Head of caudate nucleus (tissue), 42 donors: ENCODE results near the gene TXNDC12.
"Not testable (repeated sequence)": the region's sequence is repeated elsewhere in the genome, so short reads cannot be mapped to it uniquely, and the experiment has no call there.

Source experiments
- DNase-seq, 42 donors: peaks; one replicate each; pipeline versions ENCODE4 v3.0.0 to v3.0.0-alpha.2; 2020 to 2021; ENCODE audit warnings: mixed read lengths in 7 of 42
- intact Hi-C: fragments of 100-400 bp; cut with DNase I; formaldehyde crosslinking; loops from one replicate; pipeline ENCODE4 v1.15.0; 2022

The TXNDC12 gene

DNA sequence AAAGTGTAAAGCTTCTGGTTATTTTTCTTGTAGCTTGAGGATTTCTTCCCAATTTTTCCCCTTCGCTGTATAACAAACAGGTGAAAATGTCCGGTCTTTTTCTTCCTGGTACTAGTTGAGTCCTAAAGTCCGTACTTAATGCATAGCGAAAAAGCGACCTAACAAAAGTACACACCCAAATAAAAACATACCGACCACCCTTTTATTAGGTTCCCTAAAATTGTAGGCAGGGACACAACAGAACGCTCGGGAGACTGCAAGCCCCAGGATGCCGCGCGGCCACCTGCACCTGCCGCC lies 823 bp upstream of the TXNDC12 start:
- intact Hi-C loops: loop anchor here (5.0 kb wide), 2 partner anchors 86 to 311 kb away; partner anchors contain the start of genes CC2D1B and ZFYVE9

DNA sequence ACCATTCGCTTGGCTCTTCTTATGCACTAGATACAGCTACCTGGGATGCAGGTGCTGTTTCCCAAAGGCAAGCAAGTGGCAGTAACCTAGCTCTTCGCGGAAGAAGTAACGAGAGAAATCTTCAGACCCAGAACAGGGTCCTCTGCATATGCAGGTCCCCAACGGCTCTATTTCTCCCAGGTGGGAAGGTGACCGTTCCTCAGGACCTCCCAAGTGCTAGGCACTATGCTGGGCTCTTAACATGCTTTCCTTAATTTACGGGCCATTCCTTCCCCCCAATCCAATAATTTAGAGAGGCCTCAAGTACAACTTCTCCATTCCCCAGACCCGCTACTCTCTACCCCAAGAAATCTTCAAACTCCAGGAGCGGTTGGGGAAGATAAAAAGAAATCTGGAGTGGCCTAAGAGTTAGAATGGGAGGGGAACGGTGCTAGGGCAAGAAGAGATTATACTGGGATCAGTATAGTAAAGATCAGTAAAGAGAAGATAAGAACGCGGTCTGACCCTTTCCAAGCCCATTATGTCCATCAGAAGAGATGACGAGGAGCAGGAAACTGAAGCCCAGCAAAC lies 410 bp downstream of the TXNDC12 start:
- intact Hi-C loops: loop anchor here (5.0 kb wide), 2 partner anchors 88 to 313 kb away; partner anchors contain the start of genes CC2D1B and ZFYVE9
- no peak for DNase-seq

More for the DNA sequence above, 823 bp upstream of the TXNDC12 start:
- DNase-seq: no peak

DNA sequence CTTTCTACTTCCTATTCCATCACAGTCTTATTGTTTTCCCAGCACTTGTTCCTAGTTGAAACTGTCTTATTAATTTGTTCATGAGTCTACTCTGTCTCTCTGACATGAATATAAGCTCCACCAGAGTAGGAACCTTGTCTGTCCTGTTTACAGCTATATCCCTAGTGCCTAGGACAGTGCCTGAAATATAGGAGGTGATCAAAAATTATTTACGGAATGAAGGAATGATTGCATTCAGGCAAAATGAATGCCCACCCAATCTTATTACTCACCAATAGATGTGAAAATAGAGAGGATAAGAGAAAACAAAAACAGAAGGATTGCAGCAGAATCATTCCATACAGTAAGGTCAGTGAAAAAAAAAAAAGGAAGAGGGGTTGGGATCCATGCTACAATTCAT lies 1.1 kb downstream of the TXNDC12 start:
- intact Hi-C loops: no loop called here
- DNase-seq: no peak

DNA sequence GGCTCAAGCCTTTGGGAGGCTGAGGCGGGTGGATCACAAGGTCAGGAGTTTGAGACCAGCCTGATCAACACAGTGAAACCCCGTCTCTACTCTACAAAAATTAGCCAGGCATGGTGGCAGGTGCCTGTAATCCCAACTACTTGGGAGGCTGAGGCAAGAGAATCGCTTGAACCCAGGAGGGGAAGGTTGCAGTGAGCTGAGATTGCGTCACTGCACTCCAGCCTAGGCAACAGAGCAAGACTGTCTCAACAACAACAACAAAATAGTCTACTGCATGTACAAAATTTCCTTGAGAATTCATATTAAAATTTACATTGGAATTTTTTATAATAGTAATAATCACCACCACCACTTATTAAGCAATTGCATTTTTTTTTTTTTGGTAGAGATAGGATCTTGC lies 5.7 kb downstream of the TXNDC12 start:
- intact Hi-C loops, DNase-seq: not testable (repeated sequence)

DNA sequence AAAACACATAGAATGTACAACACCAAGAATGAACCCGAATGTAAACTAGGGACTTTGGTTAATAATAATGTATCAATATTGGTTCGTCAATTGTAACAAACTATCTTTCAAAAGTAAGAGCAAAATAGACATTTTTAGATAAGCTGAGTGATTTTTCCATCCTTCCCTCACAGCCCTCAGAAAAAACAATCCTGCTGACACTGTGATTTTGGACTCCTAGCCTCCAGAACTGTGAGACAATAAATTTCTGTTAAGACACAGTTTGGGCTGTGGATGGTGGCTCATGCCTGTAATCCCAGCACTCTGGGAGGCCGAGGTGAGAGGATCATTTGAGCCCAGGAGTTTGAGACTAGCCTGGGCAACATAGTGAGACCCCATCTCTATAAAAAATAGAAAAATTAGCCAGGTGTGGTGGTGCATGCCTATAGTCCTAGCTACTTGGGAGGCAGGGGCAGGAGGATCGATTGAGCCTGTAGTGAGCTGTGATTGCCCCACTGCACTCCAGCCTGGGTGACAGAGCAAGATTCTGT lies 9.3 kb downstream of the TXNDC12 start:
- DNase-seq, intact Hi-C loops: not testable (repeated sequence)

DNA sequence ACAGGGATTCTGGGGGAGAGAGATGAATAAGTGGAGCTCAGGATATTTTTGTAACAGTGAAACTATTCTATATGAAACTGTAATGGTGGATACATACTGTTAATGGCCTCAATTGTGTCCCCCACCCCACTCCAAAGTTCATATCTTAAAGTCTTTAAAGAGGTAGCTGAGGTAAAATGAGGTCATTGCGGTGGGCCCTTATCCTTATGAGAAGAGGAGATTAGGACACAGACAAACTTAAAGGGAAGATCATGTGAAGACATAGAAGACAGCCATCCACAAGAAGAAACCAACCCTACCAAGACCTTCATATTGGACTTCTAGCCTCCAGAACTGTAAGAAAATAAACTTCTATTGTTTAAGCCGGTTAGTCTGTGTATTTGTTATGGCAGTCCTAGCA lies 9.8 kb downstream of the TXNDC12 start:
- intact Hi-C loops: no loop called here
- DNase-seq: no peak

DNA sequence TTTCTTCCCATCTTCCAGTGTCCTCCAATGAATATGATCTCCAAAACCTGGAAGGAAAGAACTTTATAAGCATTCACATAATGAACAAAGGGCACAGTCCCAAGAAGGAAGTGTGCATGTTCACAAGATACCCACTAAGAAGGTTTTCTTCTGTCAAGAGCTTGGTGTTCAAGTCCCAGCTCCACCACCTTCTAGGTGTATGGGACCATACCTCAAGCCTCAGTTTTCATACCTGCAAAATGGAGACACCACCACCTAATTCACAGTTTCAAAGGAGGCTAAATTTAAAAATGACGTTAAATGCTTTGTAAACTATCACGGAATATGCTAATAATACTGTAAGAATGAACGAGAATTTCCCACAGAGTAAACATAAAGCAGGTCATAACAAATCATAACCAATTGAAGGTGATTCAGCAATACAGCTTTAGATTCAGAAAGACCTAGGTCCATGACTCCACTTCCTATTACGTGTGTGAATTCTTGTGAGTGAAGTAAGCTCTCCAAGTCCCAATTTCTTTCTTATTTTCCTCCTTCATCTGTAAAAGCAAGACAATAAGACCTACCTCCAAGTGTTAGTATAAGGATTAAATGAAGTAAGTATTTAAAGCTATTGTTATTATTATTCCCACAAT lies 13.3 kb downstream of the TXNDC12 start:
- no peak for DNase-seq
- intact Hi-C loops: no loop called here

DNA sequence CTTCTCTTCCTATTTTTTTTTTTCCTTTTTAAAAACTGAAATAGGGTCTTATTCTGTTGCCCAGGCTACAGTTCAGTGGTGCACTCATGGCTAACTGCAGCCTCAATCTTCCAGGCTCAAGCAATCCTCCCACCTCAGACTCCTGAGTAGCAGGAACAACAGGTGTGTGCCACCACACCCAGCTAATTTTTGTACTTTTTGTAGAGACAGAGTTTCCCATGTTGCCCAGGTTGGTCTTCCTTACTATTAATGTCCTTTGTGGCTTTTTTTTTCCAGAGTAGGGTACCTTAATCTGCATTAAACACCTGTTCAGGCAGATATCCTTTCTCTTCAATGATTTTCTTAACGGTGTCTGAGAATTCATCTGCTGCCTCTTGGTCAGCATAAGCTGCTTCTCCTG lies 17.1 kb downstream of the TXNDC12 start:
- intact Hi-C loops: no loop called here
- no peak for DNase-seq

DNA sequence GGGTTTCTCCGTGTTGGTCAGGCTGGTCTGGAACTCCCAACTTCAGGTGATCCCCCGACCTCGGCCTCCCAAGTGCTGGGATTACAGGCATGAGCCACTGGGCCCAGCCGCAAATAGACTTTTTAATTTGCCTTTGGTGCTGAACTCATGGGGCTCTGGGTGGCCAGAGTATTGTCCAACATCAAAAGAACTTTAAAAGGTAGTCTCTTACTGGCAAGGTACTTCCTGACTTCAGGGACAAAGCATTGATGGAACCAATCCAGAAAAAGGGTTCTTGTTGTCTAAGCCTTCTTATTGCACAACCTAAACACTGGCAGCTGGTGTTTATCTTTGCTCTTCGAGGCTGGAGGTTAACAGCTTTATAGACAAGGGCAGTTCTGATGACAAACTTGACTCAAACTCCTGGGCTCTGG lies 17.6 kb downstream of the TXNDC12 start:
- intact Hi-C loops: no loop called here
- no peak for DNase-seq

DNA sequence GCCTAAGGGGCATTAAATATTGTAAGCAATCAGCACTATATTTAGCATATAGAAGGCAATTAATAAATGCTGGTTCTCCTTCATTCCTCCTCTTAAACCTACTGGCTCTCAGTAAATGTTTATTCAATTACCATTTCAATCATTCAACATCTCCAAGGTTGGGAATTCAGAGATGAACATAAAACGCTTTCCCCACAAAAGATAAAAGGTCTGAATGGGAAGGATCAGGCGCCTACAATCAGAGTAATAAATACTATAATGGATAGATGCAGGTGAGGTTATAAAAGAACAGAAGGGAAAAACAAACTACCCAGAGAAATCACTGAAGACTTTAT lies 21.0 kb downstream of the TXNDC12 start:
- DNase-seq: no peak
- intact Hi-C loops: no loop called here

DNA sequence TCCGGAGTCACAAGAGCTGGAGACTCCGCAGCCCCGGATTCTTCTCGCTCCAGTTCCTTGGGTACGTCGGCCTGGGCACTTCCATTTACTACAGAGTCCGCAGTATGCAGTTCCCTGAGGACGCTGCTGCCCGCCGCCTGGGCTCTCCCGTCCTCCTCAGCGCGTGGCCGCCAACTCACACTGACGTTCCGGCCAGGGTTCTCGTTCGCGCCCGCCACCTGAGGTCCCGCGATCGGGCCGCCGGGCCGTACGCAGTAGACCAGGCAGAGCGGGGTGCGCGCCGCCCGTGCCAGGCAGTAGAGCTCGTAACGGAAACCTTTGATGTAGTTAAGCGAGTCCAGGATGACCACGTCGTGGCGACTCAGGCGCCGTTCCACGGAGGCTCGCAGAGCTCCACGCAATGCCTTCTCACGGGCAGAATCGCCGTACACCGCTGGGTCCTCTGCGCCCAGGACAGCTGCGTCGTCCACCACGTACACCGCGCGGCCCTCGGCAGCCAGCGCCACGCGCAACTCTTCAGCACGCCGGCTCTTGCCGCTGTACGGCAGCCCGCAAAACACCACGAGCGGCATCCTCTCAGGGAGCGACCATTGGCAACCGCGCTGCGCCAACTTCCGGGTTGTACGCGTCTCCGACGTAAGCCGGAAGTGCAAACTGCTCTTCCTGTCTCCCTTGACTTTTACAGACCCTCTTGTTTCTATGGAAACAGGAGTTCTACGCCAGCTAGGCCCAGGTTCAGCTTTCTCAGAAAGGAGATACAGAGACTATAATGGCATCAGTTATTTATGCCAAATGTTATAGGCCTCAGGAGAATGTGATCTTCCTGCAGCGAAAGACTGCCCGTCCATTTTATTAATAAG lies 21.6 kb downstream of the TXNDC12 start, which contains the start of gene KTI12:
TSS of gene KTI12 (minus strand) at position 621 of the 860 bp plus-strand sequence. CDS start at position 572, 49 bp downstream.
- intact Hi-C loops: no loop called here

DNA sequence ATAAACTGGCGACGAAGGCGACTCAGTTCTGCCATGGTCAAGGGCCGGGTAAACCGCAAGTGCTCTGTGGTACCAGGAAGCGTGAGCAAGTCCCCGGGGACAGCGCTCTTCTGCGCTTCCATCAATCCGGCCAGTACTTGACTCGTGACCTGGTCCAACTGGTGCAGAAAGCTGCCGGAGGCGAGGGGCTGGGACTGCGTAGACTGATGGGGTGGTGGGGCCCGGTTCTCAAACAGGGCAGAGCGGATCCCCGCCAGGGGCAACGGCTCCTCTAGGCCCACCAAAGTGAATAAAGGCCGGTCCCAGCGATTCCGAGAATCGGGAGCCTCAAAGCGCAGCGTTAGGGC lies 22.2 kb downstream of the TXNDC12 start:
- intact Hi-C loops: no loop called here
- peak in 31 of 42 donors; percentile 4 to 47 (median 19) for DNase-seq

More for the DNA sequence above, 21.6 kb downstream of the TXNDC12 start, which contains the start of gene KTI12:
- DNase-seq: peak; percentile 82 to 95 (median 90)

DNA sequence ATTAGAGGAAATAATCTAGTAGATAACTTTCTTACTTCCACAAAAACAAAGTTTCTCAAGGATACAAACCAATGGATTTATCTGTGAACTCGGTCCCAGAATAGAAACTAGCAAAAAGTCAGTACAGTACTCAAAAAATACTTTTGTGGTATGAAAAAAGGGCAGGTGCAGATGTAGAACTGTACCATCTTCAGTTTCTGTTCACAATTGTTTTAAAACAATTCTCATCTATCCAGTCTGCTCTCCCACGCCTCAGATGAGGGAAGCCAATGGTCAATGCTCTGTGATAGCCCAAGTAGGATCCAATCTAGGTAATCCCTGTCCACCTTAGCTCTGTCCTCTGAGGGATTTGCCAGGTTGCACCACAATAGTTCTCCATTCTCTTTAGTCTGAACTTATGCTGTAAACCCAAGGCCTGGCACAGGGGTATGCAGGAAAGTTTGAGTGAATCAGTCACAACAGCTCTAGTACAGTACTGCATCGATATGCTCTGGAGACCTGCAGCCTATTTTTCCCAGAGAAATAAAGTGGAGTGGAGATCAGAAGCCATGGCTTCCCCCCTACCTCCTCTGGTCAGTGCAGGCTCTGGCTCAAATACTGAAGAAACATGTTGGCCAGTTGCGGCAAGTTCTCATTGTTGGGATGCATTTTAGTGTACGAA lies 22.7 kb downstream of the TXNDC12 start:
- intact Hi-C loops: no loop called here

DNA sequence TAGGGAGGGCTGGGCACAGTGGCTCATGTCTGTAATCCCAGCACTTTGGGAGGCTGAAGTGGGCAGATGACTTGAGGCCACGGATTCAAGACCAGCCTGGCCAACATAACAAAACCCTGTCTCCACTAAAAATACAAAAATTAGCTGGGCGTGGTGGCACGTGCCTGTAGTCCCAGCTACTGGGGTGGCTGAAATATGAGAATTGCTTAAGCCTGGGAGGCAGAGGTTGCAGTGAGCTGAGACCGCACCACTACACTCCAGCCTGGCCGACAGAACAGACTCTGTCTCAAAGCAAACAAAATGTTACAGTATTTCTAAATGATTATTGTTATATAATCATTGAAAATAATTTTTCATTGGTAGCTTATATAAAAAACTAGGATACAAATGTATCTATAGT lies 26.2 kb downstream of the TXNDC12 start:
- intact Hi-C loops, DNase-seq: not testable (repeated sequence)

More for the DNA sequence above, 22.7 kb downstream of the TXNDC12 start:
- DNase-seq: no peak

DNA sequence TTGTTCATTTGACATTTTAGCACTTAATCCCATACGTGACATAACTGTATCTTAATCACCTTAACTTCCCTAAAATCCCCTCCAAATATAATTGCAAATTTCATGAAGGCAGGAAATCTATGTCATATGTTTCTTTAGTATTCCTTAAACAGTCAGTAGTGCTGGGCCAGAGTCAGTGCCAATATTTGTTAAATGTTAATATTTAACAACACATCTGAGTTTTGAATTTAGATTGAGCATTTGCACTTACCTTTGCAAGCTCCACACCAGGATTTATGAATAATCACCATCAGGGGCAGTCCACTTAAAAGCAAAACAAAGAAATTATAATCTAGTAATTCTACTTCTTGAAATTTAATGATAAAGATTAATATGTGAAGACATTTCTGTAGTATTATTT lies 26.7 kb downstream of the TXNDC12 start:
- intact Hi-C loops: no loop called here

DNA sequence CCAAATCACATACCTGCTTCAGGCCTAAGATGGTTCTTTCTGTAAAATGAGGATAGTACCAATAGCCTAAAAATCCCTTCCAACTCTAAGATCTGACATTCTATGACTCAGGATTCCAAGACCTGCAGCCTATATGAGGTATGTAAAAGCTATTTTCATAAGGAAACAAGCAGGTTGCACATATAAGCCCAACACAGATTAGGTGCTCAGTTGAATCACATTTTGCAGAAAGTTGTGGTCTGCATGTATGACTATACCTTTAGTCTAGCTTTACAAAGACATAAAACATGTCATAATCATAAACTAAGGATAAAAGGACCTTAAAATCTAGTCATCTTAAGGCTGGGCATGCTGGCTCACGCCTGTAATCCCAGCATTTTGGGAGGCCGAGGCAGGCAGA lies 28.7 kb downstream of the TXNDC12 start:
- DNase-seq: no peak
- intact Hi-C loops: no loop called here

More for the DNA sequence above, 26.7 kb downstream of the TXNDC12 start:
- DNase-seq: no peak

DNA sequence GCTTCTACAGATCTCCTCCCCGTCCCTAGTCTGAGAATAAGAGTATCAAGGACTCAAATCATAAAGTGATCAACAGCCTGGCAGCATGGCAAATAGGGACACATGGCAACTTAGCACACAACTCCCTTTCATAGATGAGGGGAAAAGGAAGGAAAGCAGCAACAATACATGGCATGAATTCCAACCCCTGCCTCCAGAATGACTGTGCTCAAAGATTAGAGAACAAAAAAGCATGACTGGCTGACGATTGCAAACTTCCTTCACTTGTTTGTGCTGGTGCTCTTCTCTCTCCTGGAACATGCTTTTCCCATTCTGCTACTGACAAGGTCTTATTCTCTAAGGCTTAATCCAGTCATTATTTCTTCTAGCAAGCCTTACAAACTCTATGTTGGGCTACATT lies 32.9 kb downstream of the TXNDC12 start:
- intact Hi-C loops: no loop called here
- no peak for DNase-seq

DNA sequence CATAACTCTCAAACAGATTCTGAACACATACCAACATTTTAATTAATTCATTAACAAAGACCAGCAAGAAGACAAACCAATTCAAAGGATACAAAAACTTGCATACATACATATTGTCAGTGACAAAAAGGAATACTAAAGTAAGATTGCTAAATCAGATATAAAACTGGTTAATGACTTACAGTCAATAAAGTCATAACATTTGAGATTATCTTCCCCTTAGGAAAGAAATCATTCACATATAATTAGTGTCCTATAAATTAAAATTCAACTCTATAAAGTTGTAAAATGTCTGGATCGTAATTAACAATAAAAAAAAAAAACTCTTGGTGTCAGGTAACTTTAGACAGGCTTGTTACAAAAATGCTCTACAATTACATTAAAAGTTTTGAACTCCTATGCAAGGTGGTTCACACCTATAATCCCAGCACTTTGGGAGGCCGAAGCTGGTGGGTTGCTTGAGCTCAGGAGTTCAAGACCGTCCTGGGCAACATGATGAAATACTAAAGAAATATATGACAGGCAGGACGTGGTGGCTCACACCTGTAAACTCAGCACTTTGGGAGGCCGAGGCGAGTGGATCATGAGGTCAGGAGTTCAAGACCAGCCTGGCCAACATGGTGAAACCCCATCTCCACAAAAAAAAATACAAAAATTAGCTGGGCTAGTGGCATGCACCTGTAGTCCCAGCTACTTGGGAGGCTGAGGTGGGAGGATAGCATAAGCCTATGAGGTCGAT lies 46.8 kb downstream of the TXNDC12 start:
- DNase-seq: no peak
- intact Hi-C loops: no loop called here
